IPS DF 6.9 (cell line): ENCODE data around the gene TMEM247.
A peak's percentile ranks its signal among the peaks of the same experiment; 100 is the strongest.

Experiments used
- DNase-seq: peaks from one replicate; pipeline ENCODE4 v3.0.0-alpha.2; 2013; ENCODE audit warnings: low read depth, low spot score
- H3K27ac ChIP-seq: one replicate; pipeline ENCODE4 v1.5.1; 2013; ENCODE audit warnings: low read length, control low read depth
- H3K27me3 ChIP-seq: 2 replicates; pipeline ENCODE4 v1.6.1; 2013; ENCODE audit warnings: mild to moderate bottlenecking, low read length; ENCODE audit not compliant: control insufficient read depth, insufficient read depth
- H3K36me3 ChIP-seq: 2 replicates; pipeline ENCODE4 v1.6.1; 2013; ENCODE audit warnings: low read length; ENCODE audit not compliant: control insufficient read depth, insufficient read depth
- H3K4me1 ChIP-seq: 2 replicates; pipeline ENCODE4 v1.6.1; 2013; ENCODE audit warnings: low read length; ENCODE audit not compliant: control insufficient read depth, insufficient read depth
- H3K4me3 ChIP-seq: 2 replicates; pipeline ENCODE4 v1.5.1; 2013; ENCODE audit warnings: mild to moderate bottlenecking, low read length
- H3K9me3 ChIP-seq: 2 replicates; pipeline ENCODE4 v1.6.1; 2013; ENCODE audit warnings: low read length, inconsistent platforms; ENCODE audit not compliant: control insufficient read depth, insufficient read depth
- WGBS: extraction: QIAGEN DNeasy Blood & Tissue Kit; methylation state at CpG from one replicate; pipeline ENCODE4 v1.1.7; 2013; ENCODE audit warnings: mixed read lengths, missing lambda C conversion rate; ENCODE audit not compliant: insufficient read length, insufficient coverage; 5-methylcytosine and 5-hydroxymethylcytosine counted together

The TMEM247 gene

GRCh38 chr2:46499392-46499785 lies 20.0 kb downstream of the TMEM247 start:
- no peaks in the 10 kb centered on the region for H3K27me3 ChIP-seq
- WGBS, result no CpG with 5 or more reads among the region's 7 CpGs
- no peak for DNase-seq
- peak overlapping the region; percentile 58; the same call in 1 of the 2 replicates for H3K4me3 ChIP-seq
- H3K4me1 ChIP-seq, result no peaks in the 10 kb centered on the region
- no peak overlapping the region for H3K27ac ChIP-seq
- no peaks in the 10 kb centered on the region for H3K36me3 ChIP-seq
- H3K9me3 ChIP-seq, result no peaks in the 10 kb centered on the region

- H3K4me1 ChIP-seq, result no peaks in the 10 kb centered on the region; the same call in 1 of the 2 replicates
- H3K36me3 ChIP-seq, result no peaks in the 10 kb centered on the region
- no peaks in the 10 kb centered on the region for H3K9me3 ChIP-seq
- H3K4me3 ChIP-seq, result no peak overlapping the region
- H3K27ac ChIP-seq, result no peak overlapping the region
- no CpG with 5 or more reads among the region's 6 CpGs for WGBS
- no peak for DNase-seq
- no peaks in the 10 kb centered on the region for H3K27me3 ChIP-seq
Observed at GRCh38 chr2:46500801-46501200, 21.4 kb downstream of the TMEM247 start.

DNA sequence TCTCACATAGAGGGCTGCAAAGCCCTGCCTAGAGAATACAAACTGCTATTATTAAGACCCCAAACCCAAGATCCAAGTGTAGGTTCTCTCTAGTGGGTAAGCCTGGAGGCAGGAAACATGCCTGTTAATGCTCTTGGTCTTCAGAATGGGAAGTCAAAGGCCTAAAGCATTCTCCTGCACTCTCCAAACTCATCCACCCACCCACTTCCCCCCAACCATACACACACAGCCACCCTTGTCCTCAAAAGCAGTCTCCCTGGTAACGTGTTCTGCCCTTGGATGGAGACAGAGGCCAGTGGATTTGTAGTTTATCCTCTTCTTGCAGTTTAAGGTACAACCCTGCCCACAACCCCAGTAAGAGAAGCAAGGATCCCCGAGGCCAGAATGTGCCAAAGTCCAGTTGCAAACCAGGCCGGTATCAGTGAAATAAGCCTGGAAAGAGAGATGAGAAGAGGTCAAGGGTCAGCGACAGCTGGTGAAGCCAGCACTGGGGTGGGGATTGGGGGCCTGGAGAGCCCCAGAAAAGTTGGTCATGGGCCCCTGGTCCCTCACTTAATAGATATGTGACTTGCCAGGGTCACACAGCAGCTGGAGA lies 23.0 kb downstream of the TMEM247 start:
- no peak for DNase-seq
- no peak overlapping the region for H3K27ac ChIP-seq
- no peak overlapping the region for H3K4me3 ChIP-seq
- H3K9me3 ChIP-seq, result no peaks in the 10 kb centered on the region
- H3K36me3 ChIP-seq, result no peaks in the 10 kb centered on the region
- peaks cover 2% of the 10 kb centered on the region for H3K4me1 ChIP-seq
- no CpG with 5 or more reads among the region's 4 CpGs for WGBS
- no peaks in the 10 kb centered on the region for H3K27me3 ChIP-seq

- WGBS, result no CpG with 5 or more reads among the region's 4 CpGs
- Histone ChIP-seq H3K4me3 (no peak overlapping the region), H3K27me3 (no peaks in the 10 kb centered on the region), H3K4me1 (peaks cover 2% of the 10 kb centered on the region), H3K27ac (no peak overlapping the region), H3K9me3 (no peaks in the 10 kb centered on the region), H3K36me3 (no peaks in the 10 kb centered on the region)
- DNase-seq, result no peak
Observed at GRCh38 chr2:46503686-46504085, 24.3 kb downstream of the TMEM247 start.

- no peak for DNase-seq
- Histone ChIP-seq H3K27me3 (no peaks in the 10 kb centered on the region), H3K4me3 (no peak overlapping the region), H3K27ac (no peak overlapping the region), H3K36me3 (no peaks in the 10 kb centered on the region), H3K9me3 (no peaks in the 10 kb centered on the region), H3K4me1 (peaks cover 2% of the 10 kb centered on the region)
- WGBS, result no CpG with 5 or more reads among the region's 2 CpGs
Observed at GRCh38 chr2:46504221-46504620, 24.9 kb downstream of the TMEM247 start.

GRCh38 chr2:46504685-46505471 lies 25.5 kb downstream of the TMEM247 start:
- no CpG with 5 or more reads among the region's 8 CpGs for WGBS
- no peak overlapping the region for H3K27ac ChIP-seq
- H3K36me3 ChIP-seq, result no peaks in the 10 kb centered on the region
- H3K27me3 ChIP-seq, result no peaks in the 10 kb centered on the region
- peaks cover 2% of the 10 kb centered on the region for H3K4me1 ChIP-seq
- no peak for DNase-seq
- no peaks in the 10 kb centered on the region for H3K9me3 ChIP-seq
- no peak overlapping the region for H3K4me3 ChIP-seq

GRCh38 chr2:46505472-46505783 lies 26.1 kb downstream of the TMEM247 start:
- H3K4me1 ChIP-seq, result peaks cover 2% of the 10 kb centered on the region
- no peaks in the 10 kb centered on the region for H3K9me3 ChIP-seq
- H3K27ac ChIP-seq, result no peak overlapping the region
- no CpG with 5 or more reads among the region's 3 CpGs for WGBS
- no peak overlapping the region for H3K4me3 ChIP-seq
- DNase-seq, result no peak
- H3K36me3 ChIP-seq, result no peaks in the 10 kb centered on the region
- no peaks in the 10 kb centered on the region for H3K27me3 ChIP-seq

GRCh38 chr2:46506131-46506706 lies 26.9 kb downstream of the TMEM247 start:
- no peaks in the 10 kb centered on the region for H3K36me3 ChIP-seq
- H3K27me3 ChIP-seq, result no peaks in the 10 kb centered on the region
- H3K4me1 ChIP-seq, result peaks cover 2% of the 10 kb centered on the region
- no CpG with 5 or more reads among the region's 6 CpGs for WGBS
- no peak overlapping the region for H3K4me3 ChIP-seq
- DNase-seq, result no peak
- no peak overlapping the region for H3K27ac ChIP-seq
- no peaks in the 10 kb centered on the region for H3K9me3 ChIP-seq

DNA sequence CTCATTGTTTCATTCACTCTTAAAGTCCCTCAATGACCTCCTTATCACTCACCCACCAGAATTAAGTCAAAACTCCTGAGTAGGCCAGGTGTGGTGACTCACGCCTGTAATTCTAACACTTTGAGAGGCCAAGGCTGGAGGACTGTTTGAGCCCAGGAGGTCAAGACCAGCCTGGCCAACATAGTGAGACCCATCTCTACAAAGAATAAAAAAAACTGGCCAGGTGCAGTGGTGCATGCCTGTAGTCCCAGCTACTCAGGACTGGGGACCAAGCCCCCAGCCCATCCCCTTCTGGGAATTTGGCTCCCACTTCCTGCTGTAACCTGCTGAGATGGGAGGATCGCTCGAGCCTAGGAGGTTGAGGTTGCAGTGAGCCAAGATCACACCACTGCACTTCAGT lies 28.9 kb downstream of the TMEM247 start:
- no CpG with 5 or more reads among the region's 3 CpGs for WGBS
- no peak overlapping the region for H3K27ac ChIP-seq
- no peak for DNase-seq
- no peaks in the 10 kb centered on the region for H3K27me3 ChIP-seq
- peaks cover 2% of the 10 kb centered on the region for H3K4me1 ChIP-seq
- H3K4me3 ChIP-seq, result no peak overlapping the region
- H3K36me3 ChIP-seq, result no peaks in the 10 kb centered on the region
- H3K9me3 ChIP-seq, result no peaks in the 10 kb centered on the region

DNA sequence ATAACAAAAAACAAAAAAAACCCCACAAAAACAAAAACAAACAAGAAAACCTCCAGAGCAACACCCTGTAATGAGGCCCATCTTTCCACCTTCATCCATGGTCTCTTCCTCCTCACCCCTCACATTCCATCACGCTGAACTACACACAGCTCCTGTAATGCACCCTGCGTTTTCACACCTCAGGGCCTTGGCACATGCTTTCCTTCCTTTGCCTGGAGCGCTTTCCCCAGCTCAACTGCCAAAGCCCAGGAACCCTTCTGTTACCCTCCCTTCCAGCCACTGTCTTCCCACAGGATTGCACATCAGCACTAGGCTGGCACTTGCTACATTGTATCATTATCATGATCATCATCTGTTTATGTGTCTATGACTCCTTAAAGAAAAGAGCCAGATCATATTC lies 29.4 kb downstream of the TMEM247 start:
- Histone ChIP-seq H3K9me3 (no peaks in the 10 kb centered on the region), H3K4me1 (peaks cover 2% of the 10 kb centered on the region), H3K27ac (no peak overlapping the region), H3K36me3 (no peaks in the 10 kb centered on the region), H3K27me3 (no peaks in the 10 kb centered on the region), H3K4me3 (no peak overlapping the region)
- DNase-seq, result no peak
- WGBS, result no CpG with 5 or more reads among the region's 3 CpGs
